Loucy (cell line): ENCODE data around the gene CPNE2.
A peak's percentile ranks its signal among the peaks of the same experiment; 100 is the strongest.

Experiments
- H2AFZ ChIP-seq: fragments of 200-600 bp; sonication (generic); 2 replicates; pipeline ENCODE4 v1.6.0; 2016; ENCODE audit warnings: antibody characterized with exemption, mild to moderate bottlenecking, low read length, moderate library complexity
- H3F3A ChIP-seq: fragments of 200-600 bp; 2 replicates; pipeline ENCODE4 v1.6.0; 2016; ENCODE audit warnings: antibody characterized with exemption, low read depth, mild to moderate bottlenecking
- H3K27me3 ChIP-seq: fragments of 200-600 bp; sonication (generic); 2 replicates; pipeline ENCODE4 v1.6.1; 2014; ENCODE audit warnings: low read length, mild to moderate bottlenecking; ENCODE audit not compliant: insufficient read depth, poor library complexity, severe bottlenecking
- H3K36me3 ChIP-seq: fragments of 200-600 bp; sonication (generic); 2 replicates; pipeline ENCODE4 v1.6.1; 2016; ENCODE audit warnings: low read length; ENCODE audit not compliant: insufficient read depth
- H3K4me1 ChIP-seq: fragments of 200-600 bp; sonication (generic); 2 replicates; pipeline ENCODE4 v1.5.1; 2014; ENCODE audit warnings: low read length, mild to moderate bottlenecking; ENCODE audit not compliant: insufficient read depth, poor library complexity, severe bottlenecking
- H3K4me2 ChIP-seq: fragments of 200-600 bp; sonication (generic); 2 replicates; pipeline ENCODE4 v1.6.0; 2014; ENCODE audit warnings: antibody characterized with exemption, low read length, low read depth, mild to moderate bottlenecking; ENCODE audit not compliant: poor library complexity, severe bottlenecking
- H3K4me3 ChIP-seq: fragments of 200-600 bp; sonication (generic); 2 replicates; pipeline ENCODE4 v1.5.1; 2014; ENCODE audit warnings: low read length, mild to moderate bottlenecking, mixed read lengths; ENCODE audit not compliant: poor library complexity, severe bottlenecking
- H3K79me2 ChIP-seq: fragments of 200-600 bp; sonication (generic); 2 replicates; pipeline ENCODE4 v1.6.1; 2014; ENCODE audit warnings: low read length; ENCODE audit not compliant: insufficient read depth
- H3K9ac ChIP-seq: fragments of 200-600 bp; sonication (generic); 2 replicates; pipeline ENCODE4 v1.6.0; 2014; ENCODE audit warnings: mild to moderate bottlenecking, low read depth, low read length, moderate library complexity; ENCODE audit not compliant: poor library complexity, severe bottlenecking
- H3K9me2 ChIP-seq: fragments of 200-600 bp; sonication (generic); replicated peaks from 2 replicates; pipeline ENCODE4 v1.6.1; 2016; ENCODE audit warnings: low read depth, low read length, mixed read lengths
- H3K9me3 ChIP-seq: fragments of 200-600 bp; sonication (generic); 2 replicates; pipeline ENCODE4 v1.6.1; 2014; ENCODE audit warnings: mild to moderate bottlenecking, antibody characterized with exemption, low read length, low read depth; ENCODE audit not compliant: insufficient read depth
- H4K20me1 ChIP-seq: fragments of 200-600 bp; sonication (generic); 2 replicates; pipeline ENCODE4 v1.6.0; 2014; ENCODE audit warnings: antibody characterized with exemption, low read length, mild to moderate bottlenecking; ENCODE audit not compliant: insufficient read depth, poor library complexity, severe bottlenecking
- CTCF ChIP-seq: fragments of 200-600 bp; sonication (generic); conservative IDR thresholded peaks from 2 replicates; pipeline ENCODE4 v1.5.1; 2014; ENCODE audit warnings: mild to moderate bottlenecking, antibody characterized with exemption, low read length
- EZH2phosphoT487 ChIP-seq: fragments of 200-600 bp; IDR thresholded peaks from 2 replicates; pipeline ENCODE4 v1.6.1; 2018; ENCODE audit warnings: antibody characterized with exemption, mild to moderate bottlenecking, moderate library complexity, borderline replicate concordance

CPNE2 gene

GRCh38 chr16:57178793-57179212 lies 86.4 kb downstream of the CPNE2 start:
- Histone ChIP-seq H3K9me2 (no peaks in the 10 kb centered on the region), H3F3A (no peaks in the 10 kb centered on the region), H3K4me2 (no peak overlapping the region), H3K27me3 (no peaks in the 10 kb centered on the region), H3K9ac (no peak overlapping the region), H3K9me3 (no peaks in the 10 kb centered on the region), H3K4me3 (no peak overlapping the region), H2AFZ (no peak overlapping the region), H3K4me1 (peaks cover 15% of the 10 kb centered on the region), H3K36me3 (no peaks in the 10 kb centered on the region), H4K20me1 (peaks cover 3% of the 10 kb centered on the region), H3K79me2 (peaks cover 62% of the 10 kb centered on the region)
- TF ChIP-seq EZH2phosphoT487 (no peak), CTCF (no peak)

GRCh38 chr16:57179215-57179828 lies 86.9 kb downstream of the CPNE2 start:
- H4K20me1 ChIP-seq, result peaks cover 8% of the 10 kb centered on the region
- no peaks in the 10 kb centered on the region for H3K9me2 ChIP-seq
- no peak overlapping the region for H2AFZ ChIP-seq
- H3K27me3 ChIP-seq, result no peaks in the 10 kb centered on the region
- H3F3A ChIP-seq, result no peaks in the 10 kb centered on the region
- peak overlapping the region; percentile 17 for H3K4me2 ChIP-seq
- H3K9me3 ChIP-seq, result no peaks in the 10 kb centered on the region
- no peak overlapping the region for H3K9ac ChIP-seq
- H3K36me3 ChIP-seq, result no peaks in the 10 kb centered on the region
- TF ChIP-seq EZH2phosphoT487 (no peak), CTCF (no peak)
- no peak overlapping the region for H3K4me3 ChIP-seq
- H3K4me1 ChIP-seq, result peaks cover 20% of the 10 kb centered on the region
- peaks cover 67% of the 10 kb centered on the region for H3K79me2 ChIP-seq

- Histone ChIP-seq H4K20me1 (peaks cover 20% of the 10 kb centered on the region), H3K4me1 (peaks cover 36% of the 10 kb centered on the region), H3K9ac (peak overlapping the region; percentile 96), H2AFZ (no peak overlapping the region), H3K27me3 (no peaks in the 10 kb centered on the region), H3K4me3 (peak overlapping the region; percentile 94), H3K36me3 (no peaks in the 10 kb centered on the region), H3K9me3 (no peaks in the 10 kb centered on the region), H3K9me2 (no peaks in the 10 kb centered on the region), H3K4me2 (peak overlapping the region; percentile 94), H3K79me2 (peaks cover 96% of the 10 kb centered on the region), H3F3A (no peaks in the 10 kb centered on the region)
- TF ChIP-seq CTCF (no peak), EZH2phosphoT487 (no peak)
Measured at GRCh38 chr16:57184113-57184512, 91.7 kb downstream of the CPNE2 start.
